ENCODE data around the gene TIRAP.
"Not testable (repeated sequence)": the region's sequence is repeated elsewhere in the genome, so short reads cannot be mapped to it uniquely, and the experiment has no call there.

TIRAP gene

DNA sequence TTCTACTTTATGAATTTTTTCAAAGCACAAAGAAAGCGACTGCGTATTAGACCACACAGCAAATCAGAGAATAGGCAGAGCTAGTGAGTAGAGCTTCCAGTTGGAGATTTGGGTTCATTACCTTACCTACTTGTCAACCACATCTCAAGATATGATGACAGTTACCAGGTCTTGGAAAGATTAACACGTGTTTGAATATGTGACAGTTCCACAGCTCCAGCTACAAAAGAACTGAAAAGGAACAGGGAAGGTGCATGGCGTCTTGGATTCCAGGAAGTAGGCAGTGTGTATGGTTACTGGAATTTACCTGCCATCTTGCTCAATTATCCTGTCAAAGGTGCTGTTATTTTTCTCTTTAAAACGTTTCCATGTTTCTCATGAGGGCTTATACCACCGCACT lies 5.3 kb downstream of the TIRAP start:
- no peak for DNase-seq

DNA sequence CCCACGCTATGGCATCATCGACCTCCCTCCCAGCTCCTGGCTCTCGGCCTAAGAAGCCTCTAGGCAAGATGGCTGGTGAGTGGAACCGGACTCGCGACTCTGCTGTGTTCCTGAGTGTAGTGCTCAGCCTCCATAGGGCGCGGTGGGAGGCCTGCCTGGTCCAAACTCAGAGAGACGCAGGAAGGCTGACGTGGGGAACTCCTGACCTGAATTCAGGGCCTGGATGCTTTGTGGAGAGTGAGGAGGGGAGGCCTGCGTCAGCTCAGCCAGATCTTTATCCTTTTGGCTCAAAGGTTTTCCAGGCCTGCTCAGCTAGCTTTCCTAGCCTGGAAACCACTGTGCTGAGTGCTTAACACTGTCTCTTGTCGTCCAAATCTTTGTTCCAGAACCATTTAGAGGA lies 8.0 kb downstream of the TIRAP start:
- no peak for DNase-seq

DNA sequence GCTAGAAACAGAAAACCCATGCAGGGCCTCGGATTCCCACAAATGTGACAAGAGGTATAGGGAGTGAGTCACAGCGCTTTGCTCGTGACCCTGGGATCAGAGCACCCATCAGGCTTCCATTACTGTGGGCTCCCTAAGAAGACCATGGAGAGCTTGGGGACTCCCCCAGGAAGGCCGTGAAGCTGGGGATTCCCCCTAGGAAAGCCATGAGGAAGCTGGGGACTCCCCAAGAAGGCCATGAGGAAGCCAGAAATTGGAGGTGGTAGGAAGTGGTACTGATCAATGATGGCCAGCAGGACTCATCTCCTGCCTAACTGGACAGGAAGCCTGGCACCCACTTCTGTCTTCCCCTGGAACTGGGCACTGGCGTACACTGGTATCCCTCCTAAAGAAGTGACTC lies 10.8 kb downstream of the TIRAP start:
- DNase-seq, result no peak

DNA sequence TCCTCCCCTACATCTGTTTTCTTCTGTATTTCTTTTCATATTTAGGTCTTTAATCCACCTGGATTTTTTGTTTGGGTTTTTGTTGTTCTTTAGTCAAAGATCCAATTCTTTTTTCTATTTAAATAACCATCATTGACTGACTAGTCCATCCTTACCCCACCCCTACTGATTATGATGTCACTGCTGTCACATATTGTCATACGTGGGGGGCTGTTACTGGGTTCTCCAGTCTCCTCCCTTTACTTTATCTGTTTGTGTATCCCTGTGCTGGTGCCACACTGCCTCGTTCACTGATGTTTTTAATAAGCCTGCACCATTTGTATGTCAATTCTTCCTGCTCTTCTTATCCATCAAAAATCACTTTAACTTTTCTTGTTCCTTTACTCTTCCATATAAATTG lies 14.1 kb downstream of the TIRAP start:
- no peak for DNase-seq

DNA sequence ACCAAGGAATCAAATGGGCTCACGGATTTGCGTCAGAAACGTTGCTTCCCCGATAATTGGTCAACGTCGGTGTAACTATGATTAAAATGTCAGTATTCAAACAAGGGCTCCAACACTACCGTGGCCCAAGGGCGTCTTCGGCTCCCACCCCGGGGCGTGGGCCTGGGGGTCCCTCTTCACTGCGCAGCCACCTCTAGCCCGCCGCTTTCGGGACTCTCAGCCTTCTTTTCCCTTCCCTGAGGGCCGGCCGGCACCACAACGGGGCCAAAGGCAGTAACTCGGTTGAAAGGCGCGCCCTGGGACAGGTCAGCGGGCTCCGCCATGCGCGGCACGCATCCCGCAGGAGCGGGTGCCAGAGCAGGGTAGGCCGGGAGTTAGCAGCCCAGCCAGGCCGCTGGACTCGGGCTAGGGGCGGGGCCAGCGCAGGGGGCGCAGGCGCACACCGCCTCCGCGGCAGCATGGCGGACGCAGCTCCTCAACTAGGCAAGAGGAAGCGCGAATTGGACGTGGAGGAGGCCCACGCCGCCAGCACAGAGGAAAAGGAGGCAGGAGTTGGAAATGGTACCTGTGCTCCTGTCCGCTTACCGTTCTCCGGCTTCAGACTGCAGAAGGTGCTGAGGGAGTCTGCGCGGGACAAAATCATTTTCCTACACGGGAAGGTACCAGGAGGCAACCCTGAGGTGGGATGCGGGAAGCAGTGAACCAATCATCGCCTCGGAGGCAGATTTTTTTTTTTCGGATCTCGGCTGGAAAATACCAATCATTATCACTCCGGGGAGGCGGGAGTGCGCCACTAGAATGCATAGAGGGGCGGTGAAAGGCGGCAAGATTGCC lies 20.9 kb downstream of the TIRAP start, which contains the start of gene DCPS:
Gene DCPS (plus strand): TSS at position 438 of the 834 bp plus-strand sequence. CDS start 21 bp downstream, at position 459.
- DNase-seq, result peak; percentile 83

DNA sequence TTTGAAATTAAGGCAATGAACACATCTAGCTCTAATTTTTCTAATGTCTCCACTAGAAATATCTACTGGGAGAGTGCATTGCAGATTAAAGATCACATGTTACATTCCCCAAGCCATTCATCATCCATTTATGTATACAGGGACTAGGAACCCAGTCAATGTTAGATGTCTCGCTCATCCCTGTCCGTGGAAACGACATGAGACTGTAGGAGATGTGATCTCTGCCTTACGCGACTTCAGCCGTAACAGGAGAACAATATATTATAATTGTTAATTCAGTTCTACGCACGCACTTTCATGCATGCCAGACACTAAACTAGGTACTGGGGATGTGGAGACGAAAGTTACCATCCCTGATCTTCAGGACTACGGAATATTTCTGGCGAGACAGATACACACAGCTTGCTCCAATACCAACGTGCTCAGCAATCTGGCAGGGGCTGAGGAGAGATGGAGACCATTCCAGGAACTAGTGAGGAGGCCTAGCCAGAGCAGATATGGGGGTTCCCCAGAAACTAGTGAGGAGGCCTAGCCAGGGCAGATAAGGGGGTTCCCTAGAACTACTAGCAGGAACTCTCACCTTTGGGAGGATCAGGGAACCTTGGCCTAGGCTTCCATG lies 21.7 kb downstream of the TIRAP start:
- DNase-seq, result no peak

DNA sequence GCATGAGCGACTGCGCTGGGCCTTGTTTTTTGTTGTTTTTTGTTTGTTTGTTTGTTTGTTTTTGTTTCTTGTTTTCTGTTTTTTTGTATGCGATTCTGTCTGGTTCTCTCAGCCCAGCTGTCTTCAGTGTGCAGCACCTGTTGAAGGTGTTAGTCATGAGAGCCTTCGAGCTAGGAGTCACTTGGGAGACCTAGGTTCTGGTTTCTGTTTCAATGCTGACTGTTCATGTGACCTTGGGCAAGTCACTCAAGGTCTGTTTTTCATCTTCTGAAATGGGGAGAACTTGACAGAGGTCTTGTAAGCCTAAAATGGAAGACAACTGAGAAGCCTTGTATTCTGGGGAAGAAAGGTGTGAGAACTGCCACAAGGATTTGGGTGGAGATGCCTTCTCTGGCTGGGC lies 22.8 kb downstream of the TIRAP start:
- DNase-seq, result no peak

DNA sequence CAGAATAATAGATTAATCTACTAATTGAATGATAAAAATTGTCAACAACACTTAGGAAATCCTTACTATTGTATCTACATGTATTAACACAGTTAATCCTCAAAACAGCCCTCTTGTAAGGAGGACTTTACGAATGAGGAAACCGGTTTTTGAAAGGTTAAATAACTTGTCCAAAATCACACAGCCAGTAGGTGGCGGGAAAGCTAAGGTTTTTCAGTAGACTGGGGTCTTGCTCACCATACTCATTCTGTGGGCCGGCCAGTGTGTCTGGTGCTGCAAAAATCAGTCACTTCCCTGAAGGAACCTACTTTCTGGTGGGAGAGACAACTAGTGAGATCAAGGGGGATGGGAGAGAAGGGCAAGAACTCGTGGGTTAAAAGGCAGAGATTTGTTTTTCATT lies 24.8 kb downstream of the TIRAP start:
- no peak for DNase-seq

DNA sequence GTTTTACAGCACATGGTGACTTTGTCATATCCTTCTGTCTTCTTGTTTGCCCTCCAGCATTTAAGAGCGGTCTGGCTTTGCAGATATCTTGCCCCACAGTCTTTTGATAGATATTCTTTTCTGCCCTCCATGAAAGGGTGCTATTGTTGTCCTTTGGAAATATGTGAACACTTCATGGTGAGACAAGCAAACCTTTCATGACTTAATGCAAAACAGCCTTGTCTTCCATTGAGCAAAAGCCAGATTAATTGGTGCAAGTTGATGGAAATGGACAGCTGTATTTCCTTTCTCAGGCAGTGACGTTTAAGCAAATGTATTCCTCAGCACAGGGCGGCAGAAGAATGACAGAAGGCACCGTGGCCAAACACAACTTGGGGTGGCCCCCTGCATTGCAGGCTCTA lies 25.4 kb downstream of the TIRAP start:
- DNase-seq, result no peak

DNA sequence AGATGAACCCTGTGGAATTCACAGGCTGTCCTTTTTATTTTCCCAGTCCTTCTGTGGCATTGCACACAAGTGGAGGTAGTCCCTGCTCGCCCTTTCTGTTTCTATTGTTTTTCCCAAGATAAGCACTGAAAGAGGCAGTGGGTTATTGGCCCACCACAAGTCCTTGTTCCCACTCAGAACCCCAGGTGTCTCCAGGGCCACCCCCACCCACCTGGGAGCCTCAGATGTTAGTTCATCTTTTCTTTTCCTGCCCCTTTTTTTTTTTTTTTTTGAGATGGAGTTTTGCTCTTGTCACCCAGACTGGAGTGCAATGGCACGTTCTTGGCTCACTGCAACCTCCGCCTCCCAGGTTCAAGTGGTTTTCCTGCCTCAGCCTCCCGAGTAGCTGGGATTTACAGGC lies 25.9 kb downstream of the TIRAP start:
- not testable (repeated sequence) for DNase-seq

DNA sequence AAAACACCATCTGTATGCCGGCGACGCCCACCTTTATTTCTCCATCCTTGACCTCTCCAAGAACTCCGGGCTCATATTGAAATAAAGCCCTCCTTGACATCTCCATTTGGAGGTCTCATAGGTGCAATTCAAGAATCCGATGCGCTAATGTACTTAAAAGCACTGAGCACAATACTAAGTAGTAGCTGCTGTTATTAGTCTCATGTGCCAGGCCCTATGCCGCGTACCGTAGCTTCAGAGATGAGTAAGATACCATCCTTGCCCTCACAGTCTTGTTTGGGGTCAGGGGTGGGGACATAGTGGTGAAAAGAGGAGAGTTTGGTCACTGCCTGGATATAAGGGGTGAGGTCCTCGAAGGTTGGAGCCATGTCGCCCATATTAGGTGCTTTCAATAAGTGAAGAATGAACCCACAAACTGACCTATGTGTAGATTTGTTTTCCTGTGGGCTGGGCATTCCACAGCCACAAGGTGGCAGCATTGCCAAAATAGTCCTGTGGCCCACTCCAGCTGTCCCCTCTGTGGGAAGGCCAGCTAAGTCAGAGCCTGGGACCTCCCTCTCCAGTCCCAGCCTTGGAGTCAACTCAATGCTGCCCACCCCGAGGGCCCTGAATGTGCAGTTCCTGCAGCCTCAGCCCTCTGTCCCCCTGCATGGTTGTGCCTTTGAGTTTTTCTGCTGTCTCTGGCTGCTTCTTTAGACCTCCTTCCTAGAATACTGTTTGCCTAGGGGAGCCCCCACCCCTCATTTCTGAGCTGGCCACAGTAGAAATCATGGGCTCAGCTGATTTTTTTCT lies 27.5 kb downstream of the TIRAP start:
- DNase-seq, result peak; percentile 43

DNA sequence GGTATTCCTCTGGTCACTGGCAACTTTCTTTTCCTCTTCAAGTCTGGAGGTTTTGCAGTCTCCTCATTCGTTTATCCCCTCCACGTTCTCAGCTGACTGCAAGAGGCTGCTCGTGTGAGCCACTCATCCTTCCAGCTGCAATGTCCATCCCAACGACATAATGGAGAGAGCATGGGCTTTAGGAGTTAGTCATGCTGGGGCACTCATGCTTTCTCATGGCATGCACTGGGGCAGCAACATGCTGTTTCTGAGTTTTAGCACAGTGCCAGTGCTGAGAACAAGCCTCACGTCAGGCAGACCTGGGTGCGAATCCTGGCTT lies 28.1 kb downstream of the TIRAP start:
- no peak for DNase-seq

DNA sequence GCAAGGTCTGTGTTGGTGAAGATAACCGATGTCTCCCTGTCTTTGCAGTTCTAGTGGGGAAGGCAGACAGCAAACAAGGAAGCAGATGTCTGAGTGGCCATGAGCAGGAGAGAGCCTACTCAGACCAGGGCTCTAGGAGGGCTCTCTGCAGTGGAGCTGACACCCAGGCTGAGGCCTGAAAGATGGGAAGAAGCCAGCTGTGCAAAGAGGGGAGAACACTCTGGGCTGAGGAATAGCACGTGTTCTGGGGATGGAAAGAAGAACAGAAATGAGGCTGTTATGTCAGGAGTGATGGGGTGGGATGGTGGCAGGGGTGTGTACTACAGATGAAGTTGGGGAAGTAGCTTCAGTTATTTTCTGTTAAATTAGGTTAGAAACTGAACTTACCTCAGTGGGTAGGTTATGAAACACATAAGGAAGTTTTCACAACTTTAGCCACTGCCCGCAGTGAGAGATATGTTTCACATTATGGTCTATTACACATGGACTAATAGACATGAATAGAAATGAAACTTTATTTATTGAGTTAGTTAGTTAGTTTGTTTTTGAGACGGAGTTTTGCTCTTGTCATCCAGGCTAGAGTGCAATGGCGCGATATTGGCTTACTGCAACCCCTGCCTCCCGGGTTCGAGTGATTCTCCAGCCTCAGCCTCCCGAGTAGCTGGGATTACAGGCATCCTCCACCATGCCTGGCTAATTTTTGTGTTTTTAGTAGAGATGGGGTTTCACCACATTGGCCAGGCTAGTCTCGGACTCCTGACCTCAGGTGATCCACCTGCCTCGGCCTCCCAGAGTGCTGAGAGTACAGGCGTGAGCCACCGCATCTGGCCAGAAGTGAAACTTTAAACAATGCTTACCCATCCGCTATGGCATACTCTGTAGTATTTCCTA lies 28.8 kb downstream of the TIRAP start:
- no peak for DNase-seq

DNA sequence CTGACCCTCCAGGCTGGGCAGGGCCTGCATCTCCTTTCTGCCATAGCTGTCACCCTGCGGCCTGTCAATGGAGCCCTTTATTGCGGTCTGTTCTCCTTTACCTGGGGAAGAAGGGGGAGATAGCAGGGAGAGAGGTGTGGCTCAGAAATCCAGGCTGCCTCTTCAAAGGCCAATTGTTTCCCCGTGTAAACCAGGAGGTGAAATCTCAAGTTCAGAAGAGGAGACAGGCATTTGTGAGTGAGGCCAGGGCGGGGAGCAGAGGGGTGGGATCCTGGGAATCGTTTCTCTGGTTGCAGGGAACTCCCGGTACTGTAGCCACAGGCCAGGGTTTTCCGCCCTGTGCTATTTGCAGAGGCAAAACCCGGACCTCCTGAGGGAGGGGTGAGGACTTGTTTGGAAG lies 30.1 kb downstream of the TIRAP start:
- no peak for DNase-seq

DNA sequence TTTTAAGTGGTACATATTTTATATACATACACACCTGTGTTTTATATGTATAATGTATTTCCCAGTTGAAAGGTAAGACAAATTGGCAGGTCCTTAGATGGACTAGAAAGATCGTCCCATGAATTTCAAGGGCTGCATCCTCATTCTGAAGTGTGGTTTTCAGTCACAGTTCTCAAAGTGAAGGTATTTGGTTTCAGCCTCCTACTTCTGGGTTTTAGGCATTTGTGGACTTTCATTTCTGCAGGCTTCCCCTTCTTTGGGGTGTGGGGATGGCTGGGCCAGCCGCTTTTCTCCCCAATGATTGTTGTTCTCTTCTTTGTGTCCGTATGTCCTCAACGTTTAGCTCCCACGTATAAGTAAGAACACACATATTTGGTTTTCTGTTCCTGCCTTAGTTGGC lies 30.9 kb downstream of the TIRAP start:
- no peak for DNase-seq

DNA sequence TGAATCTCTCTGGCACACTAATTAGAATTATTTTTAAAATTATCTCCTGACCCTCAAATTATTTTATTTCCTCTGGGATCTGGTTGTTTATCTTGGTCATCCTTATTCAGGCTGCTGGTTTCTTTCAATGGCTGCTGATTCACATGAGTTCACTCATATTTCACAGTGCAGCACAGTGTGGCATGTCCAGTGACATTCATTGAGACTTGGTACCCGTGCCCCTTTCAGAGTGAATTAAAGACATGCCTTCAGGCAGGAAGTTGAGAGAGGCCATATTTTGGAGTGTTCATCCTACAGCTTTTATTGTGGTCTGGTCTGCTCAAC lies 34.5 kb downstream of the TIRAP start:
- DNase-seq, result no peak

DNA sequence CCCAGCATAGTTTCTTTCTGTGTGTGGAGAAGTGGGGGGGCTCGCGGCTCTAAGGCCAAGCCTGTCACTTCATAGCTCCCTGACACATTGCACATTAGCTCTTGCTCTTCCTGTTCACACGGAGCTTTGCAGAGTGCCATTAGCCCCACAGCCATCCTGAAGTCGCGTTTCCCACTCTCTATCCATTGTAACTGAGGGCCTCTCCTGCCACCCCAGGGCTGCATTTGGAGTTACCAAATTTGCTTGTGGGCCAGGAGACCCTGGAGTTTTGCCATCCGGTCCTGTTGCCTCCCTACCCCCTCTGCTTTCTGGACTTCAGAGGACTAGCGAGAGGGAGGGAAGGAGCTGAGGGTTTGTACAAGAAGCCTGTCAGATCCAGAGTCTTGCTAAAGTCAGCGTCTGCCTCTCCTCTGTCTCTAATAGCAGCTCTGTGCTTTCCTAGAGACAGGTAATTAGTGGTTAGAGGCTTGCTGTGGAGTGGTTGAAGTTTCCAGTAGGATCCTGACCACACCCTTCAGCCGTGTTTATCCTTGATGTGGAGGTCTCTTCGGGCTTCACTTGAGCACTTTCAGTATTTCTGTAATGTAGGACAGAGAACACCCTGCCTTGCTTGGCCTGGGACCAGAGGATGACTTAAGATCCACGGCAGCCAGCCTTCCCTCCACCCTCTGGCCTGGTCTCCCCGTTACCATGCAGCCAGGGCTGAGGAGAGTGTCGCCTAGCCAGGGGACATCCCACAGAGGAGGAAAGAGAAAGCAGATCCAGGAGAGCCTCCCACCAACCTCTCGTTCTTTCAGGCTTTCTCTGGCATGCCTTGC lies 35.1 kb downstream of the TIRAP start:
- DNase-seq, result no peak

DNA sequence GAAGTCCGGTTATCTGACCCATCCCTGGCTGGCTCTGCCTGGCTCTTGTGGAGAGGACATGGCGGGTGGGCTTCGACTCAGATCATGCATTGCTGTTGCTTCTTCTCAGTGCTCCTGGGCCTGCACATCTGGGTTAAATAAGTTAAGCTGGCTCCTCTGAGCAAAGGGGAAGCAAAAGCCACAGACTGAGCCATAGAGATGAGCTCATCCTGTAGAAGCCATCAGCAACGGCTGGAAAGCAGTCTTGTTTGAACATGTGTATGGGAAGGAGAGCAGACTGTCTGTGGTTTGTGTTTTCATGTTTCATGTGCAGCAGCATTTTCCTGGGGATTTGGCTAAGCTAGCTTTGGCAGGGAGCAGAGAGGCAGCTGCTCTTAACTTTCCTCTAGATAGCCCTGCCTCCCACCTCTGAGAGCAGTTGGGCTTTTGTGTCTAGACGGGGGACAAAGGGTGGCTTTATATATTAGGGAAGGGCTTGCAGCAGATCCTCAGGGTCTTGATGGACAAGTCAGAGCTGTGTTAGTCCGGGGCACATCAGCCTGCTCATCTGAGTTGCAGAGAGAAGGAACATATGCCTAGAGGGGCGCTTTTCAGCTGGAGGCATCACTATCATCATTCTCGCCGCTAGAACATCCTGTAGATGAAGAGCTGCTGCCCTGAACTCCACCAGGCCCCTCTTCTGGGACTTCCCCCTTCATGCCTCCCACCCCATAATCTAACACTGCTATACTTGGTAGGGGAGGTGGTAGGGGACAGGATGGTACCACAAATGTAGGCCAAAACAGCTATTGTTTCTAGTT lies 35.9 kb downstream of the TIRAP start:
- DNase-seq, result no peak

DNA sequence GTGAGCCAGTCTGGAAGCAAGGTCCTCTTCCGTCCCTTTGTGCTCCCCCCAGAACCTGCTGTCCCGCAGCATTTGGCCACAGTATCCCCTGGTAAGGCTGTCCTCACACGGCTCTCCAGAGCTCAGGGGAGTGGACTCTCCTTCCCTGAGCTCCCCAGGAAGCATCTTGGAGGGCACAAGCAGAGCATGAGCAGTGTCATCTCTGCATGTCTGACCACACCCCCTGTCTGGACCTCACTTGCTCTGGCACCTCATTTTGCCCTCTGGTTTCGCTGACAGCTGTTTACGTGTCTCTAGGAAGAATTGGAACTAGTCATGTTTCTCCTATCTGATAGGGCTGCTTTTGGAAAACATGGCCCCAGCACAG lies 36.5 kb downstream of the TIRAP start:
- no peak for DNase-seq

DNA sequence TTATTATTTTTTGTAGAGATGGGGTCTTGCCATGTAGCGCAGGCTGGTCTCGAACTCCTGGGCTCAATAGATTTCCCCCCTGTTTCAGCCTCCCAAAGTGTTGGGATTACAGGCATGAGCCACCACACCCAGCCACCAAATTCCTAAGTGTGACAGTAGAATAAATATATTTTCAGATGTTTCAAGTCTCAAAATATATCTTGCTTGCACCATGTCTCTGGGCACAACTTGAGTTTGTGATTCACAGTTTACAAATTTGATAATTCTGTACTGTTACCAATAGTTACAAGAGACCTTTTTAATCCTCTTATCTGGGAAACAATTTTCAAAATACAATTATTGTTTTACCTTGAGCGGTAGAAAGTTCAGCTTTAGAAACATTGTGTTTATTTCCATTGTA lies 40.1 kb downstream of the TIRAP start:
- no peak for DNase-seq

DNA sequence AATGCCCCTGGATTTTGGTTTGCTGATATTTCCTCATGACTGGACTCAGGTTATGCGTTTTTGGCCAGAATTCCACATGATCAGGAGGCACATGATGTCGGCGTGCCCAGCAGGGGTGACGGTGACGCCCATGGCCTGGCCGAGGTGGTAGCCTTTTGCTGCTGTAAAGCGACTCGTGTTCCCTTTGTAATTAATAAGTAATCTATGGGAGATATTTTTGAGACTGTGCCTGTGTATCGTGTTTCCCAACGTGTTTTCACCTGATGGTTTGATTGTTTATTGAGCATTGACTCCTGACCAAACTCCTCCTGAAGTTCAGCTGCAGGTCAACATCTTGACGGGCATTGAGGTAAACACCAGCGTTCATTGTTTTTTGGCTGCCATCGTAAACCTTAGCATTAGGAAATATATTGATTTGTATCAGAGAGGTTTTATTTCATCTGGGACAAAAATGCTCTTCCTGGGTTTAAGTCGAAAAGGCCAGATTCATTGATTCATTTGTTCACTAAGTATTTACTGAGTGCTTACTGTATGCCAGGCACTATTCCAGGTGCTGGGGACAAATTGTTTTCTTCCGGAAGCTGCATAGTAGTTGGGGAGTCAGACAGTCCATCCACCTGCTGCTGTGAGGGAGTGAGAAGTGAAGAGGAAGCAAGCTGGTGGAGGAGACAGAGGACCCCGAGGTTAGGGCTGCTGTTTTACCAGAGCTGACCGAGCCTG lies 44.5 kb downstream of the TIRAP start:
- DNase-seq, result no peak

Measured in T1000 (cell line).